HCT116 (cell line): Measurements from ENCODE around the gene SHC2. TPM values are rescaled to one million over a fixed set of nuclear protein-coding genes. Genes with fewer than 3 reads are reported as not detected.
"Not testable (repeated sequence)": the region's sequence is repeated elsewhere in the genome, so short reads cannot be mapped to it uniquely, and the experiment has no call there.

Experiments
- ATAC-seq: fragments of 200-7000 bp; cut with Tn5 transposase; 2 replicates; pipeline ENCODE4 v1.9.1; 2020; ENCODE audit warnings: mild to moderate bottlenecking, moderate library complexity
- BruUV-seq: library from RNA; stranded (reverse); fragments of 400-500 nt; replicated peaks from 2 replicates; lab custom pipeline; 2021; lab: Mats Ljungman, UMichigan
- CTCF ChIA-PET: fragments of 300-600 bp; sonication (Branson Sonifier 250); formaldehyde crosslinking; loops from one replicate; lab custom pipeline; 2021; ENCODE audit warnings: antibody characterized with exemption; lab: Charles Lee
- POLR2A ChIA-PET: fragments of 300-600, 350-600 bp; sonication (Branson Sonifier 250); formaldehyde crosslinking; loops from one replicate; lab custom pipeline; 2021; ENCODE audit warnings: antibody characterized with exemption; lab: Charles Lee
- RAD21 ChIA-PET, 2 experiments: fragments of 300-600 bp; sonication (Branson Sonifier 250); formaldehyde crosslinking; loops; one replicate each; lab custom pipeline; 2023; ENCODE audit warnings: low total read pairs in 2 of 2; ENCODE audit not compliant: uncharacterized antibody in 2 of 2, unreplicated experiment in 2 of 2, low non-redundant PET in 1 of 2; lab: Charles Lee
- DNase-seq: peaks from one replicate; pipeline ENCODE4 v3.0.0-alpha.2; 2010; ENCODE audit warnings: low read depth, low spot score
- H2AFZ ChIP-seq: fragments of 200-600 bp; shearing (Covaris generic), sonication (generic); 2 replicates; pipeline ENCODE4 v1.6.1; 2017; ENCODE audit warnings: low read depth, mixed run types, mixed read lengths, antibody characterized with exemption, low read length; ENCODE audit not compliant: poor library complexity, severe bottlenecking
- H3K27ac ChIP-seq: 2 replicates; pipeline ENCODE4 v1.5.1; 2012; ENCODE audit warnings: low read depth, low read length
- H3K27me3 ChIP-seq: fragments of 200-600 bp; sonication (generic); 2 replicates; pipeline ENCODE4 v1.6.1; 2016; ENCODE audit warnings: mixed run types, low read length, mixed read lengths; ENCODE audit not compliant: insufficient read depth
- H3K36me3 ChIP-seq, 2 experiments: fragments of 200-500 bp in 1 of 2; fragments of 200-600 bp in 1 of 2; sonication (Bioruptor generic) in 1 of 2; sonication (generic) in 1 of 2; 2 replicates each; pipeline versions ENCODE4 v1.5.1 to v1.6.1; 2014 to 2016; ENCODE audit warnings: low read length in 2 of 2, inconsistent platforms in 1 of 2, mixed read lengths in 1 of 2, mixed run types in 1 of 2; ENCODE audit not compliant: insufficient read depth in 2 of 2, control insufficient read depth in 1 of 2
- H3K4me1 ChIP-seq, 2 experiments: fragments of 200-600 bp in 1 of 2; sonication (generic) in 1 of 2; 2 replicates each; pipeline versions ENCODE4 v1.5.1 to v1.6.1; 2012 to 2017; ENCODE audit warnings: low read length in 2 of 2, inconsistent platforms in 1 of 2, mild to moderate bottlenecking in 1 of 2, mixed read lengths in 1 of 2, mixed run types in 1 of 2, moderate library complexity in 1 of 2; ENCODE audit not compliant: insufficient read depth in 2 of 2, control insufficient read depth in 1 of 2
- H3K4me2 ChIP-seq: fragments of 200-600 bp; sonication (generic); 2 replicates; pipeline ENCODE4 v1.6.1; 2017; ENCODE audit warnings: mixed run types, low read length, mixed read lengths
- H3K4me3 ChIP-seq, 2 experiments: fragments of 200-600 bp in 1 of 2; sonication (generic) in 1 of 2; replicated peaks in 1 of 2; 2 replicates each; pipeline ENCODE4 v1.5.1; 2011 to 2016; ENCODE audit warnings: low read length in 2 of 2, control low read depth in 1 of 2, low read depth in 1 of 2, mild to moderate bottlenecking in 1 of 2, mixed read lengths in 1 of 2, mixed run types in 1 of 2
- H3K79me2 ChIP-seq: fragments of 200-600 bp; sonication (generic); 2 replicates; pipeline ENCODE4 v1.6.1; 2017; ENCODE audit warnings: mild to moderate bottlenecking, mixed run types, low read length, moderate library complexity, mixed read lengths; ENCODE audit not compliant: insufficient read depth
- H3K9ac ChIP-seq: fragments of 200-600 bp; sonication (generic); 2 replicates; pipeline ENCODE4 v1.6.1; 2016; ENCODE audit warnings: low read length, mixed read lengths
- H3K9me2 ChIP-seq: fragments of 200-600 bp; sonication (generic), shearing (Covaris generic); 2 replicates; pipeline ENCODE4 v1.6.1; 2017; ENCODE audit warnings: mixed run types, mild to moderate bottlenecking, moderate library complexity; ENCODE audit not compliant: insufficient read depth
- H3K9me3 ChIP-seq, 2 experiments: fragments of 200-500 bp in 1 of 2; fragments of 200-600 bp in 1 of 2; sonication (Bioruptor generic) in 1 of 2; sonication (generic) in 1 of 2; 2 replicates each; pipeline ENCODE4 v1.6.1; 2014 to 2017; ENCODE audit warnings: low read length in 2 of 2, mixed read lengths in 2 of 2, inconsistent platforms in 1 of 2, low read depth in 1 of 2, mild to moderate bottlenecking in 1 of 2, mixed run types in 1 of 2, moderate library complexity in 1 of 2; ENCODE audit not compliant: control insufficient read depth in 1 of 2, insufficient read depth in 1 of 2
- H4K20me1 ChIP-seq: fragments of 200-600 bp; sonication (generic), shearing (Covaris generic); 2 replicates; pipeline ENCODE4 v1.6.1; 2017; ENCODE audit warnings: mixed run types, mild to moderate bottlenecking, moderate library complexity; ENCODE audit not compliant: insufficient read depth
- CEBPB ChIP-seq: IDR thresholded peaks from 2 replicates; pipeline ENCODE4 v1.6.1; 2012; ENCODE audit warnings: low read depth
- EGR1 ChIP-seq: IDR thresholded peaks from 2 replicates; pipeline ENCODE4 v1.6.1; 2012; ENCODE audit warnings: low read depth
- ELF1 ChIP-seq: IDR thresholded peaks from 2 replicates; pipeline ENCODE4 v1.6.1; 2012; ENCODE audit warnings: low read depth, borderline replicate concordance
- EZH2phosphoT487 ChIP-seq: fragments of 200-600 bp; IDR thresholded peaks from 2 replicates; pipeline ENCODE4 v1.6.1; 2018; ENCODE audit warnings: antibody characterized with exemption, borderline replicate concordance
- POLR2A ChIP-seq: IDR thresholded peaks from 2 replicates; pipeline ENCODE4 v1.7.0; 2011; ENCODE audit warnings: borderline replicate concordance; ENCODE audit not compliant: insufficient read depth, insufficient read length; ENCODE audit errors: extremely low read depth
- SIN3A ChIP-seq: IDR thresholded peaks from 2 replicates; pipeline ENCODE4 v1.6.1; 2012; ENCODE audit warnings: low read depth
- SP1 ChIP-seq: IDR thresholded peaks from 2 replicates; pipeline ENCODE4 v1.6.1; 2012; ENCODE audit warnings: low read depth
- TCF7L2 ChIP-seq: IDR thresholded peaks from 2 replicates; pipeline ENCODE4 v1.7.0; 2011; ENCODE audit warnings: borderline replicate concordance, inconsistent platforms; ENCODE audit not compliant: insufficient read depth, insufficient read length; ENCODE audit errors: extremely low read depth
- YY1 ChIP-seq: IDR thresholded peaks from 2 replicates; pipeline ENCODE4 v1.6.1; 2011; ENCODE audit warnings: low read length, low read depth, moderate library complexity, mild to moderate bottlenecking; ENCODE audit not compliant: insufficient replicate concordance; ENCODE audit errors: extremely low read depth
- ZFX ChIP-seq: fragments of 450-650 bp; IDR thresholded peaks from 2 replicates; pipeline ENCODE4 v1.6.1; 2017
- ZNF274 ChIP-seq: fragments of 200-500 bp; sonication (Bioruptor generic); IDR thresholded peaks from 2 replicates; pipeline ENCODE4 v1.6.1; 2014; ENCODE audit warnings: mild to moderate bottlenecking, low read depth, low read length, inconsistent platforms
- intact Hi-C: fragments of 100-400 bp; cut with micrococcal nuclease; formaldehyde crosslinking; loops from 2 replicates; pipeline ENCODE4 v1.10.0; 2022
- total RNA-seq: library from RNA; stranded (reverse); gene quantifications from one replicate; pipeline ENCODE4 v1.2.1, GENCODE V29; 2021; ENCODE audit not compliant: unreplicated experiment
- TF ChIP-seq, protein P1 (sequence below): IDR thresholded peaks from 2 replicates; pipeline ENCODE4 v1.6.1; 2012
- TF ChIP-seq, protein P2 (sequence below): IDR thresholded peaks from 2 replicates; pipeline ENCODE4 v1.6.1; 2012; ENCODE audit warnings: low read depth
- TF ChIP-seq, protein P3 (sequence below): IDR thresholded peaks from 2 replicates; pipeline ENCODE4 v1.6.1; 2011; ENCODE audit warnings: mild to moderate bottlenecking, low read length, moderate library complexity; ENCODE audit not compliant: insufficient replicate concordance; ENCODE audit errors: extremely low read depth

Gene SHC2
- total RNA-seq, 1 experiment from 2014 or later: 2.5 TPM

DNA sequence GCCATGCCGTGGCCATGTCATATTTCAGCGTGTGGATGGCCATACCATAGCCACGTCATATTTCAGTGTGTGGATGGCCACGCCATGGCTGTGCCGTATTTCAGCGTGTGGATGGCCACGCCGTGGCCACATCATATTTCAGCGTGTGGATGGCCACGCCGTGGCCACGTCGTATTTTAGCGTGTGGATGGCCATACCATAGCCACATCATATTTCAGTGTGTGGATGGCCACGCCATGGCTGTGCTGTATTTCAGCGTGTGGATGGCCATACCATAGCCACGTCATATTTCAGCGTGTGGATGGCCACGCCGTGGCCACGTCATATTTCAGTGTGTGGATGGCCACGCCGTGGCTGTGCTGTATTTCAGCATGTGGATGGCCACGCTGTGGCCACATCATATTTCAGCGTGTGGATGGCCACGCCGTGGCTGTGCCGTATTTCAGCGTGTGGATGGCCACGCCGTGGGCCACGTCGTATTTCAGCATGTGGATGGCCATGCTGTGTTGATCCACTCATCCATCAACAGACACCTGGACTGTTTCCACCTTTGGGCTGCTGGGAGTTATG, 9.8 kb downstream of the SHC2 start:
- H3K4me2 ChIP-seq, CTCF ChIA-PET, H3K27me3 ChIP-seq, H2AFZ ChIP-seq, POLR2A ChIA-PET, H3K79me2 ChIP-seq, intact Hi-C loops, H3K9me2 ChIP-seq, H3K4me3 ChIP-seq, H3K27ac ChIP-seq, H3K9me3 ChIP-seq, RAD21 ChIA-PET, H4K20me1 ChIP-seq, BruUV-seq, H3K9ac ChIP-seq, H3K4me1 ChIP-seq, H3K36me3 ChIP-seq, ATAC-seq, DNase-seq: not testable (repeated sequence)

GRCh38 chr19:449916-450315, 10.9 kb downstream of the SHC2 start:
- ChIA-PET RAD21 (no interaction called here), CTCF (no interaction called here), POLR2A (no interaction called here)
- H3K4me1 ChIP-seq: no peaks in the 10 kb centered on the region
- no peak overlapping the region for H3K4me3 ChIP-seq
- H3K9me2 ChIP-seq: no peaks in the 10 kb centered on the region
- DNase-seq (no peak), ATAC-seq (no peak)
- H3K27ac ChIP-seq: no peak overlapping the region
- no peaks in the 10 kb centered on the region for H3K79me2 ChIP-seq
- intact Hi-C loops: no loop called here
- H3K9ac ChIP-seq: no peak overlapping the region
- peaks cover 0 to 8% of the 10 kb centered on the region in 2 experiments; a peak in 2 of 4 replicates for H3K9me3 ChIP-seq
- no peaks in the 10 kb centered on the region for H3K36me3 ChIP-seq
- no peak overlapping the region for H3K4me2 ChIP-seq
- no peak overlapping the region for H2AFZ ChIP-seq
- no TSS peak for BruUV-seq
- H4K20me1 ChIP-seq: no peaks in the 10 kb centered on the region
- no peaks in the 10 kb centered on the region for H3K27me3 ChIP-seq
- TF ChIP-seq, protein P1, sequence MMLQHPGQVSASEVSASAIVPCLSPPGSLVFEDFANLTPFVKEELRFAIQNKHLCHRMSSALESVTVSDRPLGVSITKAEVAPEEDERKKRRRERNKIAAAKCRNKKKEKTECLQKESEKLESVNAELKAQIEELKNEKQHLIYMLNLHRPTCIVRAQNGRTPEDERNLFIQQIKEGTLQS: no peak
- TF ChIP-seq CEBPB: no peak
- TF ChIP-seq SP1: no peak
- TF ChIP-seq TCF7L2: no peak
- TF ChIP-seq EGR1: no peak
- no peak for TF ChIP-seq SIN3A
- TF ChIP-seq YY1: no peak
- TF ChIP-seq, protein P2, sequence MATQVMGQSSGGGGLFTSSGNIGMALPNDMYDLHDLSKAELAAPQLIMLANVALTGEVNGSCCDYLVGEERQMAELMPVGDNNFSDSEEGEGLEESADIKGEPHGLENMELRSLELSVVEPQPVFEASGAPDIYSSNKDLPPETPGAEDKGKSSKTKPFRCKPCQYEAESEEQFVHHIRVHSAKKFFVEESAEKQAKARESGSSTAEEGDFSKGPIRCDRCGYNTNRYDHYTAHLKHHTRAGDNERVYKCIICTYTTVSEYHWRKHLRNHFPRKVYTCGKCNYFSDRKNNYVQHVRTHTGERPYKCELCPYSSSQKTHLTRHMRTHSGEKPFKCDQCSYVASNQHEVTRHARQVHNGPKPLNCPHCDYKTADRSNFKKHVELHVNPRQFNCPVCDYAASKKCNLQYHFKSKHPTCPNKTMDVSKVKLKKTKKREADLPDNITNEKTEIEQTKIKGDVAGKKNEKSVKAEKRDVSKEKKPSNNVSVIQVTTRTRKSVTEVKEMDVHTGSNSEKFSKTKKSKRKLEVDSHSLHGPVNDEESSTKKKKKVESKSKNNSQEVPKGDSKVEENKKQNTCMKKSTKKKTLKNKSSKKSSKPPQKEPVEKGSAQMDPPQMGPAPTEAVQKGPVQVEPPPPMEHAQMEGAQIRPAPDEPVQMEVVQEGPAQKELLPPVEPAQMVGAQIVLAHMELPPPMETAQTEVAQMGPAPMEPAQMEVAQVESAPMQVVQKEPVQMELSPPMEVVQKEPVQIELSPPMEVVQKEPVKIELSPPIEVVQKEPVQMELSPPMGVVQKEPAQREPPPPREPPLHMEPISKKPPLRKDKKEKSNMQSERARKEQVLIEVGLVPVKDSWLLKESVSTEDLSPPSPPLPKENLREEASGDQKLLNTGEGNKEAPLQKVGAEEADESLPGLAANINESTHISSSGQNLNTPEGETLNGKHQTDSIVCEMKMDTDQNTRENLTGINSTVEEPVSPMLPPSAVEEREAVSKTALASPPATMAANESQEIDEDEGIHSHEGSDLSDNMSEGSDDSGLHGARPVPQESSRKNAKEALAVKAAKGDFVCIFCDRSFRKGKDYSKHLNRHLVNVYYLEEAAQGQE: no peak
- no peak for TF ChIP-seq EZH2phosphoT487
- no peak for TF ChIP-seq ZFX
- TF ChIP-seq ZNF274: no peak
- no peak for TF ChIP-seq POLR2A
- TF ChIP-seq ELF1: no peak
- TF ChIP-seq, protein P3, sequence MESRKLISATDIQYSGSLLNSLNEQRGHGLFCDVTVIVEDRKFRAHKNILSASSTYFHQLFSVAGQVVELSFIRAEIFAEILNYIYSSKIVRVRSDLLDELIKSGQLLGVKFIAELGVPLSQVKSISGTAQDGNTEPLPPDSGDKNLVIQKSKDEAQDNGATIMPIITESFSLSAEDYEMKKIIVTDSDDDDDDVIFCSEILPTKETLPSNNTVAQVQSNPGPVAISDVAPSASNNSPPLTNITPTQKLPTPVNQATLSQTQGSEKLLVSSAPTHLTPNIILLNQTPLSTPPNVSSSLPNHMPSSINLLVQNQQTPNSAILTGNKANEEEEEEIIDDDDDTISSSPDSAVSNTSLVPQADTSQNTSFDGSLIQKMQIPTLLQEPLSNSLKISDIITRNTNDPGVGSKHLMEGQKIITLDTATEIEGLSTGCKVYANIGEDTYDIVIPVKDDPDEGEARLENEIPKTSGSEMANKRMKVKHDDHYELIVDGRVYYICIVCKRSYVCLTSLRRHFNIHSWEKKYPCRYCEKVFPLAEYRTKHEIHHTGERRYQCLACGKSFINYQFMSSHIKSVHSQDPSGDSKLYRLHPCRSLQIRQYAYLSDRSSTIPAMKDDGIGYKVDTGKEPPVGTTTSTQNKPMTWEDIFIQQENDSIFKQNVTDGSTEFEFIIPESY: no peak
